NT2/D1 (cell line): Measurements from ENCODE around the gene MSANTD3.

Source experiments
- DNase-seq: peaks from one replicate; pipeline ENCODE4 v3.0.0-alpha.2; 2011; ENCODE audit warnings: low read depth, low spot score
- H3K27me3 ChIP-seq: 2 replicates; pipeline ENCODE4 v1.6.0; 2011; ENCODE audit warnings: mild to moderate bottlenecking; ENCODE audit not compliant: insufficient read length, insufficient read depth
- H3K36me3 ChIP-seq: 2 replicates; pipeline ENCODE4 v1.6.1; 2011; ENCODE audit warnings: mild to moderate bottlenecking, low read length, mixed read lengths; ENCODE audit not compliant: insufficient read depth, insufficient read length
- H3K4me1 ChIP-seq: 2 replicates; pipeline ENCODE4 v1.5.1; 2011; ENCODE audit not compliant: insufficient read depth, insufficient read length
- H3K4me3 ChIP-seq: 2 replicates; pipeline ENCODE4 v1.5.1; 2011; ENCODE audit warnings: low read depth; ENCODE audit not compliant: insufficient read length
- H3K9ac ChIP-seq: 2 replicates; pipeline ENCODE4 v1.6.0; 2011; ENCODE audit warnings: low read depth; ENCODE audit not compliant: insufficient read length
- H3K9me3 ChIP-seq: 2 replicates; pipeline ENCODE4 v1.5.1; 2011; ENCODE audit warnings: mild to moderate bottlenecking, low read length; ENCODE audit not compliant: insufficient read depth
- SUZ12 ChIP-seq: IDR thresholded peaks from 2 replicates; pipeline ENCODE4 v1.6.1; 2011; ENCODE audit not compliant: insufficient read length, insufficient read depth; ENCODE audit errors: extremely low read depth
- YY1 ChIP-seq: IDR thresholded peaks from 2 replicates; pipeline ENCODE4 v1.6.1; 2011; ENCODE audit not compliant: insufficient read length, insufficient read depth
- ZNF274 ChIP-seq: IDR thresholded peaks from 2 replicates; pipeline ENCODE4 v1.6.1; 2011; ENCODE audit warnings: mild to moderate bottlenecking, low read depth, low read length

Gene MSANTD3

GRCh38 chr9:100498592-100498991, 71.6 kb downstream of the MSANTD3 start:
- Histone ChIP-seq H3K9me3 (no peaks in the 10 kb centered on the region), H3K36me3 (peaks cover 9% of the 10 kb centered on the region), H3K4me1 (no peaks in the 10 kb centered on the region), H3K27me3 (no peaks in the 10 kb centered on the region), H3K9ac (no peak overlapping the region), H3K4me3 (no peak overlapping the region)
- TF ChIP-seq YY1, result no peak
- DNase-seq, result no peak

- no peak overlapping the region for H3K9ac ChIP-seq
- TF ChIP-seq ZNF274, result no peak
- no peaks in the 10 kb centered on the region for H3K4me1 ChIP-seq
- no peak overlapping the region for H3K4me3 ChIP-seq
- H3K9me3 ChIP-seq, result no peaks in the 10 kb centered on the region
- H3K36me3 ChIP-seq, result peaks cover 11% of the 10 kb centered on the region
- no peaks in the 10 kb centered on the region for H3K27me3 ChIP-seq
- DNase-seq, result no peak
These were observed 72.5 kb downstream of the MSANTD3 start for GRCh38 chr9:100499460-100499859.

DNA sequence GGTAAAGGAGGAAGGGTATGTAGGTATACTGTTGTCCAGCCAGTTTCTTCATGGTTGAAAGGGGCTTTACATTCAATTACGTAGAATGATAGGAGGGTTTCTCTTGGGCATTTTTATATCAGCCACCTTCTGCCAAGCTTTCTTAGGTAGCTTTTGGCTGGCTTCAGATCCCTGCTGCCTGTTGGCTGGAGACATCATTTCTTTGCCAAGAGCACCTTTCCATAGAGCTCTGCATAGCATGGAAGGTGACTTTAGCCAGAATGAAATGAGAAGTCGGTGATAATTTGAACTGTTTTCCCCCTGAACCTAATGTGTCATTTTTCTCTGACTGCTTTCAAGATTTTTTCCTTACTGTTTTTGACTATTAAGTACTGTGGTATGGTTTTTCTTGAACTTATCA, 72.9 kb downstream of the MSANTD3 start:
- TF ChIP-seq YY1 (no peak), SUZ12 (no peak), ZNF274 (no peak)
- H3K9ac ChIP-seq, result no peak overlapping the region

More for the DNA sequence above, 72.9 kb downstream of the MSANTD3 start:
- no peaks in the 10 kb centered on the region for H3K4me1 ChIP-seq
- peaks cover 11% of the 10 kb centered on the region for H3K36me3 ChIP-seq
- H3K9me3 ChIP-seq, result no peaks in the 10 kb centered on the region
- DNase-seq, result no peak
- no peak overlapping the region for H3K4me3 ChIP-seq
- no peaks in the 10 kb centered on the region for H3K27me3 ChIP-seq
